ENCODE data around the gene CTTNBP2. TPM values are rescaled to one million over a fixed set of nuclear protein-coding genes. Genes with fewer than 3 reads are reported as not detected.

Gene CTTNBP2
- polyA plus RNA-seq, 1 of the 3 experiments (the other 2 are of a cell fraction): not detected

DNA sequence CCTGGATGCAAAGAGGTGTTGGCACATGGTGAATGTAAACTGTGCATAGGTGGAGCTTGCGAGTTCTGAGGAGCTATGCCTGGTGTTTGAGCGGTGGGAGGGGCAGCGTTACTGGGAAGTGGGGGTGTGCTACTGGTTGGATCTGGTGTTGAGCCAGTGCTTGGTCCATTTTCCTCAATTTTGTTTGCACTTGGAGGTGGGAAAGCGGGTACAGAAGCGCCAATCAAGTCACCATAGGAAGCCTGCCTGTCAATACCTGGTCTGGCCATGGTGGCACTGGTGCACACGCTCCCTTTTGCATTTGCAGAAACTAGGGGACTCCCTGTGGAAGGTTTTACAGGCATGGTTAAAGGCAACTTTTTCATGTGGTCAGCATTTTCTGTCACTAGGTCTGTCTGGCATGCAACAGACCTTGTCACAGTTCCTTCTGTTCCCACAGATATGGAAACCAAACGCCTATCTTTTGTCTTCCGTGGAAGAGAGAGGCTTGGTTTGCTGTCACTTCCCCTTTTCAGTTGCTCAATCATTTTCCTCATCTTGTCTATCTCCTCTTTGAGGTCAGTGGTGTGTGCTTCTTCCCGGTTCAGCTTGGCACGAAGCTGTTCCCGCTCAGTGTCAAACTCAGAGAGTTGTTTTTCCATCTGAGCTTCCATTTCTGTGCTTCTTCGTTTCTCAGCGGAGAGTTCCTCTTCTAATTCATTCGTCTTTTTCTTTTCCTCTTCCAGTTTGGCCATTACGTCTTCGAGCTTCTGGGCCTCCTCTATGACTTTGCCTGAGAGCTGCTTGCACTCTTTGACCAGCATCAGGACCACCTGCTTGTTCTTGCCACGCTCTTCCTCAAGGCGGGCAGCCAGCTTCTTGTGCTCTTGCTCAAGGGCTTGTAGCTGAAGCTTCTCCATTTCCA is 81.1 kb downstream of the CTTNBP2 start:
- 11% methylated on average over 18 of the region's 18 CpGs for WGBS (ENCODE audit: low lambda C conversion rate)

DNA sequence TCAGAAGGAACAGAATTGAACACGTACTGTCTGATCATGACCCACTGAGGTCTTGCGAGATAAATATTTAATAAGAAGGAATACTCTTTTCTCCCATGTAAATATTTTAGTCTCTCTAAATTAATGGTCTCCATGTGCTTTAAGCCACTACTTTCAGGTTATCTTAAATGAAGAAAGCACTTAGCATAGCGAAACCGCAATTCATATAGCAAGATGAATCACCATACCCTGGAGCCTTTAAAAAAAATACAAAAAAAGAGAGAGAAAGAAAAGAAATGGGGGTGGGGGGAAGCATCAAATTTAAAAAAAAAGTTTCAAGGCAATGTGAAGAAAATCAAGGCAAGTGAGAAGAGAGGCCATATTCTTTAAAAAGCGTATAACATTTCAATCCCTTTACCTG is 82.5 kb downstream of the CTTNBP2 start:
- Histone ChIP-seq H4K20me1 (ENCODE audit: insufficient read depth) (no peaks in the 10 kb centered on the region), H2AFZ (ENCODE audit: low read depth) (no peak overlapping the region), H3K9ac (no peak overlapping the region), H3K4me3 (ENCODE audit: low read depth in 2 of 2, low read length in 1 of 2) (no peak overlapping the region), H3K27me3 (ENCODE audit: insufficient read depth) (peaks cover 17% of the 10 kb centered on the region; the same call in 1 of the 2 replicates), H3K36me3 (replicated peaks in 1 of 2; ENCODE audit: control insufficient read depth in 1 of 2, insufficient read depth in 2 of 2, low read length in 1 of 2) (no peaks in the 10 kb centered on the region), H3K27ac (ENCODE audit: low read depth in 2 of 2, low read length in 1 of 2) (no peak overlapping the region), H3K9me2 (no peaks in the 10 kb centered on the region), H3K4me2 (no peak overlapping the region), H3K9me3 (no peaks in the 10 kb centered on the region), H3K79me2 (ENCODE audit: insufficient read depth) (no peaks in the 10 kb centered on the region), H3F3A (replicated peaks; ENCODE audit: insufficient read depth) (no peaks in the 10 kb centered on the region), H3K4me1 (ENCODE audit: control insufficient read depth in 1 of 2, insufficient read depth in 2 of 2, low read depth in 1 of 2, low read length in 1 of 2) (no peaks in the 10 kb centered on the region)
- no peak for TF ChIP-seq SIN3A (IDR thresholded peaks at IDR 0.05; ENCODE audit: borderline replicate concordance, low read depth, low read length)
- TF ChIP-seq, protein P1, sequence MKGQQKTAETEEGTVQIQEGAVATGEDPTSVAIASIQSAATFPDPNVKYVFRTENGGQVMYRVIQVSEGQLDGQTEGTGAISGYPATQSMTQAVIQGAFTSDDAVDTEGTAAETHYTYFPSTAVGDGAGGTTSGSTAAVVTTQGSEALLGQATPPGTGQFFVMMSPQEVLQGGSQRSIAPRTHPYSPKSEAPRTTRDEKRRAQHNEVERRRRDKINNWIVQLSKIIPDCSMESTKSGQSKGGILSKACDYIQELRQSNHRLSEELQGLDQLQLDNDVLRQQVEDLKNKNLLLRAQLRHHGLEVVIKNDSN (IDR thresholded peaks at IDR 0.05; ENCODE audit: borderline replicate concordance, low read depth): no peak
- TF ChIP-seq TAF1 (IDR thresholded peaks at IDR 0.05; ENCODE audit: borderline replicate concordance, low read depth, low read length): no peak
- no peak for TF ChIP-seq TEAD4 (IDR thresholded peaks at IDR 0.05; ENCODE audit: borderline replicate concordance, insufficient read depth)
- no peak for TF ChIP-seq MXI1 (IDR thresholded peaks at IDR 0.05; ENCODE audit: low read depth, low read length)
- TF ChIP-seq RCOR1 (IDR thresholded peaks at IDR 0.05; ENCODE audit: low read length): no peak
- TF ChIP-seq RFX5 (IDR thresholded peaks at IDR 0.05; ENCODE audit: low read length): no peak
- TF ChIP-seq, protein P2, sequence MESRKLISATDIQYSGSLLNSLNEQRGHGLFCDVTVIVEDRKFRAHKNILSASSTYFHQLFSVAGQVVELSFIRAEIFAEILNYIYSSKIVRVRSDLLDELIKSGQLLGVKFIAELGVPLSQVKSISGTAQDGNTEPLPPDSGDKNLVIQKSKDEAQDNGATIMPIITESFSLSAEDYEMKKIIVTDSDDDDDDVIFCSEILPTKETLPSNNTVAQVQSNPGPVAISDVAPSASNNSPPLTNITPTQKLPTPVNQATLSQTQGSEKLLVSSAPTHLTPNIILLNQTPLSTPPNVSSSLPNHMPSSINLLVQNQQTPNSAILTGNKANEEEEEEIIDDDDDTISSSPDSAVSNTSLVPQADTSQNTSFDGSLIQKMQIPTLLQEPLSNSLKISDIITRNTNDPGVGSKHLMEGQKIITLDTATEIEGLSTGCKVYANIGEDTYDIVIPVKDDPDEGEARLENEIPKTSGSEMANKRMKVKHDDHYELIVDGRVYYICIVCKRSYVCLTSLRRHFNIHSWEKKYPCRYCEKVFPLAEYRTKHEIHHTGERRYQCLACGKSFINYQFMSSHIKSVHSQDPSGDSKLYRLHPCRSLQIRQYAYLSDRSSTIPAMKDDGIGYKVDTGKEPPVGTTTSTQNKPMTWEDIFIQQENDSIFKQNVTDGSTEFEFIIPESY (IDR thresholded peaks at IDR 0.05; ENCODE audit: borderline replicate concordance, low read depth): no peak
- TF ChIP-seq, protein P3, sequence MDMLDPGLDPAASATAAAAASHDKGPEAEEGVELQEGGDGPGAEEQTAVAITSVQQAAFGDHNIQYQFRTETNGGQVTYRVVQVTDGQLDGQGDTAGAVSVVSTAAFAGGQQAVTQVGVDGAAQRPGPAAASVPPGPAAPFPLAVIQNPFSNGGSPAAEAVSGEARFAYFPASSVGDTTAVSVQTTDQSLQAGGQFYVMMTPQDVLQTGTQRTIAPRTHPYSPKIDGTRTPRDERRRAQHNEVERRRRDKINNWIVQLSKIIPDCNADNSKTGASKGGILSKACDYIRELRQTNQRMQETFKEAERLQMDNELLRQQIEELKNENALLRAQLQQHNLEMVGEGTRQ (IDR thresholded peaks at IDR 0.05; ENCODE audit: borderline replicate concordance, low read depth, low read length): no peak
- TF ChIP-seq FOXJ3 (CRISPR knock-in tag; IDR thresholded peaks at IDR 0.05): no peak
- no peak for TF ChIP-seq FOXM1 (IDR thresholded peaks at IDR 0.05; ENCODE audit: low read depth)
- no peak for TF ChIP-seq GABPA (IDR thresholded peaks at IDR 0.05; ENCODE audit: low read depth)
- no peak for TF ChIP-seq NRF1 (IDR thresholded peaks at IDR 0.05; ENCODE audit: low read depth, low read length)
- TF ChIP-seq FOSL2 (IDR thresholded peaks at IDR 0.05; ENCODE audit: borderline replicate concordance, low read depth): no peak
- TF ChIP-seq, protein P4, sequence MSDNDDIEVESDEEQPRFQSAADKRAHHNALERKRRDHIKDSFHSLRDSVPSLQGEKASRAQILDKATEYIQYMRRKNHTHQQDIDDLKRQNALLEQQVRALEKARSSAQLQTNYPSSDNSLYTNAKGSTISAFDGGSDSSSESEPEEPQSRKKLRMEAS (IDR thresholded peaks at IDR 0.05; ENCODE audit: low read depth): no peak
- TF ChIP-seq RXRA (IDR thresholded peaks at IDR 0.05; ENCODE audit: borderline replicate concordance, low read depth): no peak
- WGBS (ENCODE audit: low lambda C conversion rate): 24% methylated on average over 5 of the region's 5 CpGs
- CTCF ChIA-PET: no interaction called here
- POLR2A ChIA-PET: no interaction called here
- no peak for DNase-seq

More for the DNA sequence above, 81.1 kb downstream of the CTTNBP2 start:
- Histone ChIP-seq H3K9ac (no peak overlapping the region), H3K9me3 (no peaks in the 10 kb centered on the region), H3K4me1 (ENCODE audit: control insufficient read depth in 1 of 2, insufficient read depth in 2 of 2, low read depth in 1 of 2, low read length in 1 of 2) (no peaks in the 10 kb centered on the region), H3K27ac (ENCODE audit: low read depth in 2 of 2, low read length in 1 of 2) (no peak overlapping the region), H2AFZ (ENCODE audit: low read depth) (no peak overlapping the region; the same call in 1 of the 2 replicates), H3K4me3 (ENCODE audit: low read depth in 2 of 2, low read length in 1 of 2) (no peak overlapping the region), H3K27me3 (ENCODE audit: insufficient read depth) (peaks cover 15% of the 10 kb centered on the region; the same call in 1 of the 2 replicates), H3K9me2 (no peaks in the 10 kb centered on the region), H3K4me2 (no peak overlapping the region), H3F3A (replicated peaks; ENCODE audit: insufficient read depth) (no peaks in the 10 kb centered on the region), H3K79me2 (ENCODE audit: insufficient read depth) (no peaks in the 10 kb centered on the region), H3K36me3 (replicated peaks in 1 of 2; ENCODE audit: control insufficient read depth in 1 of 2, insufficient read depth in 2 of 2, low read length in 1 of 2) (no peaks in the 10 kb centered on the region), H4K20me1 (ENCODE audit: insufficient read depth) (no peaks in the 10 kb centered on the region)
- ChIA-PET CTCF (interaction anchor here (1.4 kb wide), 1 partner anchor 12 kb away, joined by 4 read pairs; no protein-coding TSS in a partner anchor), POLR2A (no interaction called here)
- TF ChIP-seq EP300 (IDR thresholded peaks at IDR 0.05; ENCODE audit: borderline replicate concordance in 1 of 2, low read depth in 1 of 2, low read length in 1 of 2) (no peak), NRF1 (IDR thresholded peaks at IDR 0.05; ENCODE audit: low read depth, low read length) (no peak), FOXM1 (IDR thresholded peaks at IDR 0.05; ENCODE audit: low read depth) (no peak)
- TF ChIP-seq, protein P5, sequence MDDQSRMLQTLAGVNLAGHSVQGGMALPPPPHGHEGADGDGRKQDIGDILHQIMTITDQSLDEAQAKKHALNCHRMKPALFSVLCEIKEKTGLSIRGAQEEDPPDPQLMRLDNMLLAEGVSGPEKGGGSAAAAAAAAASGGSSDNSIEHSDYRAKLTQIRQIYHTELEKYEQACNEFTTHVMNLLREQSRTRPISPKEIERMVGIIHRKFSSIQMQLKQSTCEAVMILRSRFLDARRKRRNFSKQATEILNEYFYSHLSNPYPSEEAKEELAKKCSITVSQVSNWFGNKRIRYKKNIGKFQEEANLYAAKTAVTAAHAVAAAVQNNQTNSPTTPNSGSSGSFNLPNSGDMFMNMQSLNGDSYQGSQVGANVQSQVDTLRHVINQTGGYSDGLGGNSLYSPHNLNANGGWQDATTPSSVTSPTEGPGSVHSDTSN (IDR thresholded peaks at IDR 0.05): no peak
- DNase-seq: no peak
